ENCODE data around the gene SLC18B1.
A peak's percentile ranks its signal among the peaks of the same experiment; 100 is the strongest.

The SLC18B1 gene

GRCh38 chr6:132741281-132741680, 57.2 kb downstream of the SLC18B1 start:
- no peak for DNase-seq

DNA sequence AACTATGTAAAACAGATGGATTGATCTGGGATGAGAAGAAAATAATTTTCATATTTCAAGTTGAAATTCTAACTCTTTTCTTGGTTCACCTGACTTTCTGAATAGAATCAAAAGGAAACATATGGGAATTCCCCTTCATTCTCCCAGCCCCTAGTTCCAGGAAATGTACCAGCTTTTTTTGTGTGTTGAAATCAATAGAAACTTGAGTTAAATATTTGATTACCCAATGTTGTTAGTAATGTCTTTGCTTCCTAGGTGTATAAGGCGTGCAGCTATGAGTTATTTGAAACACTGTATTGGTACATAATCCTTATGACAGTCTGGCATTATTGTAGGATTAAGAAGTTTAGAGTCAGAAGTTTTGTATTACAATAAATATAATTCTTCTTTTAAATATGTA, 62.2 kb downstream of the SLC18B1 start:
- no peak for DNase-seq

DNA sequence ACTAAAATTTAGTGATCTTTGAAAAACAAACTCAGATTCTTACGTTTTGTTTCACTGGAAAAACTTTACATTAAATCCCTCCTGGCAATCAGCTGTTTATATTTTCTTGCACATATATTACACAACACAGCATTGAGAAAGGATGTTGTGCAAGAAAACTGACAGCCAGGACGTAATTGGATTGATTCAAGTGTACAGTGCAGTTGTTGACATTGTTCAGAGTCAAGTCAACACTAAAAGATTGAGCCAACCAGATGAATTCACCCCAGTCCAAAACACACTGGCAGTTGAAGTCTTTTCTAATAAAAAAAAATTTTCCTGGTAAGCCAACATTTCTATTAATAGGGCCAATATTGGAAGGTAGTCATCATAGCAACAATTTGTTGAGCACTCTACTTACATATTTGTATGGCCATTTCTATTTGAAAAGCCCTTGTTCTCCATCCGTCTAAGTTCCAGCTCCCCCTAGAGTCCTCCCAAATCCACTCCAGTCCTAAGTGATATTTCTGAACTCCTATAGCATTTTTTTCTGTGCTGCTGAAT, 63.7 kb downstream of the SLC18B1 start:
- DNase-seq: peak; percentile 27

GRCh38 chr6:132733814-132734213, 64.6 kb downstream of the SLC18B1 start:
- no peak for DNase-seq

- no peak for DNase-seq
These were observed 65.2 kb downstream of the SLC18B1 start for GRCh38 chr6:132733283-132733682.

DNA sequence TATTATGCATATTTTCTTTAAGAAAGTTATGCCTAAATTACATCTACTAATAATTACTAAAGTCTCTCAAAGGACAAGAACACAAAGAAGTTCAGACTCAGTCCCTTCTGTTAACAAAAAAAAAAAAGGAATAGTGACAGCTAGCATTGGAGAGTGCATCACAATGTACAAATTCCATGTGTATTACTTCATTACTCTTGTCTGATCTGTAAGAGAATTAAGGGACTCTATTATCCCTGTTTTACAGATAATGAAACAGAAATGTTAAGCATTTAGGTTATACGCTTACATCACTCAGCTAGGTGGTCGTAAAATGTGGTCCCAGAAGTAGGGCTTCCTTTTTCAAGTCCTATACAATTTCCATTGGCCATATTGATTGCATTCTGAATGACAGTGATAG, 67.4 kb downstream of the SLC18B1 start:
- DNase-seq: no peak

GRCh38 chr6:132730560-132730959, 67.9 kb downstream of the SLC18B1 start:
- no peak for DNase-seq

DNA sequence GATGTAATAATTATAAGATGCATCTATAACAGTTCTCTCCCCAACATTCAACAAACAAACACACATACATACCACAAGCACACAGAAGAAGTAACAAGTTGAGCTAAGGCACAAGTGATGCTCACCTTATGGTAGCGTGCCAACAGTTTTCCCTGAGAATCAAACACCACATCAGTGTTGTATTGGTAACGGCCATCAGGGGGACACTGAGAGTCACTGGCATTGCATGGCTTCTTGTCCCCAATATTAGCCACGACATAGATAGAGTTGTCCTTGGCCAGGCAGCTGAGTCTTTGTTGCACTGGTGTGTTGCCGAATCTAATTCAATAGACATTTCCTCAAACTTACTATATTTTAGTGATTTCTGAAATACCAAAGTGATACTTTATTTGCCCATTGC, 69.8 kb downstream of the SLC18B1 start:
- DNase-seq: no peak

DNA sequence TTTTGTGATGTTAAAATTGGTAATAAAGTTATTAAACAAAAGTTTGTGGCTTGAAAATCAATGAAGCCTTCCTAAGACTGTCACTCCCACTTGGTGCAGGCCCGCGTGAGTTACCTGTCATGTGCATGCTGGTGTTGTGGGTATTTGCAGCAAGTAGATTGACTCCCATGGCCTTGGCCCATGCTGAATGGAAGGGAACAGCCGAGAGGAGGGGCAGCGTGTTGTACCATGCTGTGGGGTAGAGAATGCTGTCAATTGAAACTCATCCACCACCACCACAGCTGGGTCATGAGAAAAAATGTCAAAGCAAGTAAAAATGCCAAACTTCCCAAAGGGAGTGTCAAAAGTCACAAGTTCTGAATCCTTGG, 71.8 kb downstream of the SLC18B1 start:
- no peak for DNase-seq

- DNase-seq: no peak
These were observed 72.4 kb downstream of the SLC18B1 start for GRCh38 chr6:132725947-132726607.

DNA sequence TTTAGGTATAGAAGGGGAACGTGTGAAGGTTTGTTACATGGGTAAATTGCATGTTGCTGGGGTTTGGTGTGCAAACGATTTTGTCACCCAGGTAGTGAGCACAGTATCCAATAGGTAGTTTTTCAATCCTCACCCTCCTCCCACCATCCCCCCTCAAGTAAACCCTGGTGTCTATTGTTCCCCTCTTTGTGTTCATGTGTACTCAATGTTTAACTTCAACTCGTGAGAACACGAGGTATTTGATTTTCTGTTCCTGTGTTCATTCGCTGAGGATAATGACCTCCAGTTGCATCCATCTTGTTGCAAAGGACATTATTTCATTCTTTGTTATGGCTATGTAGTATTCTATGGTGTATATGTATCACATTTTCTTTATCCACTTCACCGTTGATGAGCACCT, 73.0 kb downstream of the SLC18B1 start:
- no peak for DNase-seq

DNA sequence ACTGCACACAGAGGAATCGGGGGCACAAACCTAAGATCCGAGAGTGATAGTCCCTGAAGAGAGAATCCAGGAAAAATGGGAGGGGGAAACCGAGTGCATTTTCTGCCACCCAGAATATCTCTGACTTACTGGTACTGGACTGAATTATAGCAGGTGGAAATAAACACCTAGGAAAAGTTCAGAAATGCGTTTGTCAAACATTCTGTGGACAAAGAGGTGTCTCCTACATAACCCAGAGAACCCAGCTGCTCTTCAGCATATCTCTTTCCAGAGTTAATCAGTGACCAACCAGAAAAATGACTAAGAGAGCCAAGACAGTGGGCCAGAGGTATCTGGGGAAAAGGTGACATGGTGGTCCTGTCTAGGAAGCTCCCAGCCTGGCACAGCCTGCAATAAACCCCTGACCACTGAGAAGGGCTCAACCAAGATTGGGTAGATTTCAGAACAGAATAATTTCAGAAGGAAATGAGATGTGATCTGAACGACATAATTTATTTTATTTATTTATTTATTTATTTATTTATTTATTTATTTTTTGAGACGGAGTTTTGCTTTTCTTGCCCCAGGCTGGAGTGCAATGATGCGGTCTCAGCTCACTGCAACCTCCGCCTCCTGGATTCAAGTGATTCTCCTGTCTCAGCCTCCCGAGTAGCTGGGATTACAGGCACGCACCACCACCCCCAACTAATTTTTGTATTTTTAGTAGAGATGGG, 78.5 kb downstream of the SLC18B1 start:
- DNase-seq: no peak

Measured in GDM1 (cell line).